A549 treated with CORT108297 at 1 μM for 4 hours (cell line): ENCODE measurements around the gene SUGT1. TPM values are rescaled to one million over a fixed set of nuclear protein-coding genes. Genes with fewer than 3 reads are reported as not detected.

ENCODE experiments used
- total RNA-seq: library from RNA; stranded (reverse); fragments of 200-300 nt; extraction: Qiagen RNA extraction; gene quantifications from 5 replicates; pipeline ENCODE4 v1.2.3, GENCODE V29; 2022

Gene SUGT1
- total RNA-seq: 43.9 to 48.0 TPM (median 44.6 TPM) in 5 replicates

GRCh38 chr13:52652196-52652979, at the start of gene SUGT1:
SUGT1 (plus strand) TSS chr13:52652836; CDS start chr13:52652921, 85 bp downstream.

GRCh38 chr13:52642131-52642530, 10.5 kb upstream of the SUGT1 start, which contains the start of gene HNRNPA1L2:
HNRNPA1L2 (plus strand) TSS chr13:52642431; CDS start chr13:52642493, 62 bp downstream.

GRCh38 chr13:52739468-52740071, 86.9 kb downstream of the SUGT1 start, which contains the start of gene CNMD:
CNMD (minus strand) TSS chr13:52739820; CDS start chr13:52739701, 119 bp downstream.

Other genes with a start within 250 kb of the SUGT1 start
- 8.8 to 9.7 TPM (median 9.2 TPM) in 5 replicates for gene THSD1, start 246.7 kb upstream of the SUGT1 start, total RNA-seq
- gene VPS36, start 202.2 kb upstream of the SUGT1 start, total RNA-seq: 11.4 to 13.6 TPM (median 12.7 TPM) in 5 replicates
- 28.5 to 42.0 TPM (median 33.0 TPM) in 5 replicates for gene CKAP2, start 197.4 kb upstream of the SUGT1 start, total RNA-seq
- gene HNRNPA1L2, start 10.4 kb upstream of the SUGT1 start, total RNA-seq: 4.7 to 6.8 TPM (median 5.3 TPM) in 5 replicates
- not detected in 5 replicates for gene CNMD, start 87.0 kb downstream of the SUGT1 start, total RNA-seq
- gene PCDH8, start 195.8 kb downstream of the SUGT1 start, total RNA-seq: not detected in 5 replicates